Fibroblast of lung (primary cell): ENCODE data around the gene MED15. TPM values are rescaled to one million over a fixed set of nuclear protein-coding genes. Genes with fewer than 3 reads are reported as not detected.

Experiments used
- DNase-seq, 2 donors: peaks; one replicate each; pipeline versions ENCODE4 v3.0.0 to v3.0.0-alpha.2; 2010; ENCODE audit warnings: low read depth in 2 of 2
- H2AFZ ChIP-seq: 2 replicates; pipeline ENCODE4 v1.5.1; 2012; ENCODE audit warnings: low read length, control low read depth, inconsistent platforms
- H3K27ac ChIP-seq: 2 replicates; pipeline ENCODE4 v1.5.1; 2011; ENCODE audit warnings: low read length, control low read depth; ENCODE audit not compliant: insufficient read depth
- H3K27me3 ChIP-seq: 2 replicates; pipeline ENCODE4 v1.5.1; 2011; ENCODE audit warnings: mild to moderate bottlenecking, low read length; ENCODE audit not compliant: control insufficient read depth, insufficient read depth
- H3K36me3 ChIP-seq: 2 replicates; pipeline ENCODE4 v1.5.1; 2011; ENCODE audit warnings: low read length; ENCODE audit not compliant: control insufficient read depth, insufficient read depth
- H3K4me1 ChIP-seq: 2 replicates; pipeline ENCODE4 v1.5.1; 2011; ENCODE audit warnings: low read length; ENCODE audit not compliant: control insufficient read depth, insufficient read depth; ENCODE audit errors: extremely low read depth
- H3K4me2 ChIP-seq: 2 replicates; pipeline ENCODE4 v1.5.1; 2011; ENCODE audit warnings: low read length, control low read depth; ENCODE audit not compliant: insufficient read depth; ENCODE audit errors: extremely low read depth
- H3K4me3 ChIP-seq, 4 experiments: fragments of 200-600 bp in 1 of 4; sonication (generic) in 1 of 4; replicated peaks in 1 of 4; 2 replicates each; pipeline ENCODE4 v1.5.1; 2011 to 2016; ENCODE audit warnings: low read length in 4 of 4, low read depth in 3 of 4, mild to moderate bottlenecking in 3 of 4, control low read depth in 2 of 4, inconsistent platforms in 1 of 4, mixed read lengths in 1 of 4; ENCODE audit not compliant: insufficient read depth in 1 of 4; ENCODE audit errors: control extremely low read depth in 1 of 4
- H3K79me2 ChIP-seq: 2 replicates; pipeline ENCODE4 v1.5.1; 2012; ENCODE audit warnings: mild to moderate bottlenecking, low read length, inconsistent platforms; ENCODE audit not compliant: control insufficient read depth, insufficient read depth
- H3K9ac ChIP-seq: 2 replicates; pipeline ENCODE4 v1.5.1; 2011; ENCODE audit warnings: mild to moderate bottlenecking, low read length, control low read depth; ENCODE audit not compliant: insufficient read depth
- H3K9me3 ChIP-seq: 2 replicates; pipeline ENCODE4 v1.5.1; 2012; ENCODE audit warnings: low read depth, low read length; ENCODE audit not compliant: control insufficient read depth, insufficient read depth
- H4K20me1 ChIP-seq: 2 replicates; pipeline ENCODE4 v1.5.1; 2011; ENCODE audit warnings: low read length; ENCODE audit not compliant: control insufficient read depth, insufficient read depth; ENCODE audit errors: extremely low read depth
- EZH2 ChIP-seq: IDR thresholded peaks from 2 replicates; pipeline ENCODE4 v1.5.1; 2012; ENCODE audit warnings: low read length, control low read depth, mild to moderate bottlenecking; ENCODE audit errors: missing control alignments
- polyA plus RNA-seq, 2 donors: library from polyadenylated mRNA; depleted of rRNA in 1 of 2; stranded (reverse) in 1 of 2; unstranded in 1 of 2; fragments of >200 nt; gene quantifications; 2 replicates each; pipeline ENCODE4 v1.2.1, GENCODE V29; 2011 to 2012; ENCODE audit warnings: missing spikeins in 1 of 2
- total RNA-seq: library from RNA; depleted of rRNA; stranded (reverse); fragments of >200 nt; gene quantifications from 2 replicates; pipeline ENCODE4 v1.2.1, GENCODE V29; 2014
- TF ChIP-seq, protein P1 (sequence below), 2 donors: IDR thresholded peaks in 1 of 2; conservative IDR thresholded peaks in 1 of 2; 1 replicate in 1 of 2; 2 replicates in 1 of 2; pipeline ENCODE4 v1.5.1; 2011 to 2012; ENCODE audit warnings: low read length in 2 of 2, control low read depth in 1 of 2, inconsistent platforms in 1 of 2, low read depth in 1 of 2, mild to moderate bottlenecking in 1 of 2

The MED15 gene
- total and polyA plus RNA-seq, 2 donors (not counting 1 experiment from before 2014, with no cell fraction given), result 28.6 TPM

DNA sequence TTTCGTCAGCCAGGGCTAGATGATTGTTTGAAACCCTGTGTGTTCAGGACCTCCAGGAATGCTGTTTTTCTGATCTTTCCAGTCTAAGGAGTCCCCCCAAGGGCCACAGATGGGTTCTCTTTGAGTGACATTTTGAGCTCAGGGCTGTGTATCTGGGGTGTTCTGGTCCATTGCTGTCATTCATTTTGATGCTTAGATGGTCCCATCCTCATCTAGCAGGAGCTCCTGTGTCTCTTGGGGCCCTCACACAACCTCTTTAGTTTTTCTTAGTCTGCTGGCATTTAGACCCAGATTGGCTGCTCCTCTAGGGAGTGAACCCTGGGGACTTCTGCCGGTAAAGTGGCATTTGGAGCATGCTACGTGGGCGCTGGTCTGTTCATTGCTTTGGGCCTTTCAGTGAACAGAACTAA, 39.1 kb downstream of the MED15 start:
- no peaks in the 10 kb centered on the region for H3K9me3 ChIP-seq
- no peaks in the 10 kb centered on the region for H3K27me3 ChIP-seq
- no peak overlapping the region for H3K27ac ChIP-seq
- H4K20me1 ChIP-seq, result no peaks in the 10 kb centered on the region
- H3K36me3 ChIP-seq, result peaks cover 3% of the 10 kb centered on the region
- H3K79me2 ChIP-seq, result peaks cover 67% of the 10 kb centered on the region
- TF ChIP-seq, protein P1, sequence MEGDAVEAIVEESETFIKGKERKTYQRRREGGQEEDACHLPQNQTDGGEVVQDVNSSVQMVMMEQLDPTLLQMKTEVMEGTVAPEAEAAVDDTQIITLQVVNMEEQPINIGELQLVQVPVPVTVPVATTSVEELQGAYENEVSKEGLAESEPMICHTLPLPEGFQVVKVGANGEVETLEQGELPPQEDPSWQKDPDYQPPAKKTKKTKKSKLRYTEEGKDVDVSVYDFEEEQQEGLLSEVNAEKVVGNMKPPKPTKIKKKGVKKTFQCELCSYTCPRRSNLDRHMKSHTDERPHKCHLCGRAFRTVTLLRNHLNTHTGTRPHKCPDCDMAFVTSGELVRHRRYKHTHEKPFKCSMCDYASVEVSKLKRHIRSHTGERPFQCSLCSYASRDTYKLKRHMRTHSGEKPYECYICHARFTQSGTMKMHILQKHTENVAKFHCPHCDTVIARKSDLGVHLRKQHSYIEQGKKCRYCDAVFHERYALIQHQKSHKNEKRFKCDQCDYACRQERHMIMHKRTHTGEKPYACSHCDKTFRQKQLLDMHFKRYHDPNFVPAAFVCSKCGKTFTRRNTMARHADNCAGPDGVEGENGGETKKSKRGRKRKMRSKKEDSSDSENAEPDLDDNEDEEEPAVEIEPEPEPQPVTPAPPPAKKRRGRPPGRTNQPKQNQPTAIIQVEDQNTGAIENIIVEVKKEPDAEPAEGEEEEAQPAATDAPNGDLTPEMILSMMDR (conservative IDR thresholded peaks at IDR 0.05 in 1 of 2, IDR thresholded peaks at IDR 0.05 in 1 of 2; ENCODE audit: low read depth in 1 of 2, low read length in 2 of 2), result no peak
- TF ChIP-seq EZH2, result no peak
- H3K4me2 ChIP-seq, result no peak overlapping the region
- H2AFZ ChIP-seq, result no peak overlapping the region
- no peak for DNase-seq
- peaks cover 24% of the 10 kb centered on the region for H3K4me1 ChIP-seq
- H3K9ac ChIP-seq, result no peak overlapping the region
- H3K4me3 ChIP-seq, result no peak overlapping the region

GRCh38 chr22:20547029-20547428, 39.6 kb downstream of the MED15 start:
- no peak for DNase-seq
- H3K4me3 ChIP-seq, result no peak overlapping the region
- no peak overlapping the region for H2AFZ ChIP-seq
- TF ChIP-seq, protein P1 (conservative IDR thresholded peaks at IDR 0.05 in 1 of 2, IDR thresholded peaks at IDR 0.05 in 1 of 2; ENCODE audit: low read depth in 1 of 2, low read length in 2 of 2), result no peak
- no peak for TF ChIP-seq EZH2
- H3K4me1 ChIP-seq, result peaks cover 29% of the 10 kb centered on the region
- H4K20me1 ChIP-seq, result no peaks in the 10 kb centered on the region
- H3K27me3 ChIP-seq, result no peaks in the 10 kb centered on the region
- H3K36me3 ChIP-seq, result peaks cover 3% of the 10 kb centered on the region
- H3K27ac ChIP-seq, result no peak overlapping the region
- no peak overlapping the region for H3K4me2 ChIP-seq
- no peak overlapping the region for H3K9ac ChIP-seq
- H3K9me3 ChIP-seq, result no peaks in the 10 kb centered on the region
- H3K79me2 ChIP-seq, result peaks cover 66% of the 10 kb centered on the region

GRCh38 chr22:20548806-20549205, 41.4 kb downstream of the MED15 start:
- Histone ChIP-seq H3K27ac (peak overlapping the region; percentile 98), H3K79me2 (peaks cover 66% of the 10 kb centered on the region), H3K4me1 (peaks cover 45% of the 10 kb centered on the region), H3K4me2 (no peak overlapping the region), H4K20me1 (no peaks in the 10 kb centered on the region), H2AFZ (no peak overlapping the region), H3K9me3 (no peaks in the 10 kb centered on the region), H3K9ac (no peak overlapping the region), H3K36me3 (peaks cover 6% of the 10 kb centered on the region), H3K4me3 (no peak overlapping the region), H3K27me3 (no peaks in the 10 kb centered on the region)
- no peak for DNase-seq
- TF ChIP-seq EZH2, result no peak
- TF ChIP-seq, protein P1 (conservative IDR thresholded peaks at IDR 0.05 in 1 of 2, IDR thresholded peaks at IDR 0.05 in 1 of 2; ENCODE audit: low read depth in 1 of 2, low read length in 2 of 2), result no peak
